ENCODE results near the gene EFHD2.
"Not testable (repeated sequence)": the region's sequence is repeated elsewhere in the genome, so short reads cannot be mapped to it uniquely, and the experiment has no call there.

Gene EFHD2

GRCh38 chr1:15449567-15449966 is 39.9 kb downstream of the EFHD2 start:
- Histone ChIP-seq H3K4me3 (ENCODE audit: low read depth in 1 of 5, low read length in 5 of 5) (no peak overlapping the region), H3K9me3 (ENCODE audit: control insufficient read depth in 5 of 5, low read length in 5 of 5) (peaks cover 0 to 8% (median 7%) of the 10 kb centered on the region in 5 donors), H3K27ac (ENCODE audit: low read depth, low read length) (no peak overlapping the region), H3K36me3 (ENCODE audit: control insufficient read depth in 5 of 5, insufficient read depth in 5 of 5, low read length in 5 of 5) (no peaks in the 10 kb centered on the region), H3K9ac (ENCODE audit: low read length in 5 of 5) (no peak overlapping the region), H3K27me3 (ENCODE audit: control insufficient read depth in 5 of 5, insufficient read depth in 4 of 5, low read length in 5 of 5) (peaks cover 0 to 14% (median 7%) of the 10 kb centered on the region in 5 donors), H3K4me1 (ENCODE audit: control insufficient read depth in 5 of 5, insufficient read depth in 5 of 5, low read length in 5 of 5) (no peaks in the 10 kb centered on the region)

DNA sequence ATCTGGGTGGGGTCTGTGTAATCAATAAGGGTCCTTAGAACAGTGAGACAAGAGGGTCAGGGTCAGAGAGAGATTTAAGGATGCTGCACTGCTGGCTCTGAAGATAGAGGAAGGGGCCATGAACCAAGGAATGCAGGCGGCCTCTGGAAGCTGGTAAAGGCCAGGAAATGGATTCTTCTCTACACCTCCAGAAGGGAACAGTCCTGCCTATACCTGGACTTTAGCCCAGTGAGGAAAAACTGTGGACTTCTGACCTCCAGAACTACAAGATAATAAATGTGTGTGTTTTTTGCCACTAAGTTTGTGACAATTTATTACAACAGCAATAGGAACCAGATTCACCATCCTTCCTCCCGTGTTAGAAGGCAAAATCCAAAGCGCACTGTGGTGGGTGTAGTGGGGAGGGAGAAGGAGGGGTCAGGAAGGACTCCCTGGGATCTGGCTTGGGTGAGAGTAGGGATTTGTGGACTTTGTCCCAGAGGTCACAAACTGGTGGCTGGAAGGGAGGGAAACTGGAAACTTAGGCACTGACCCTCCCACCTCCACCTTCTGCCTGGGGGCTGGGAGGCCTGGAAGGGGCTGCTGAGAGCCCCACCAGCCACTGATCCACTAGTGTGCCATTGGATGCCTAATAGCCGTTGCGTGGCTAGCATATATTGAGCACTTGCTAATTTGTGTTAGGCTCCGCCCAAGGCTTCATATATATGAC is 41.5 kb downstream of the EFHD2 start:
- Histone ChIP-seq H3K9me3 (ENCODE audit: control insufficient read depth in 5 of 5, low read length in 5 of 5) (peaks cover 0 to 8% (median 7%) of the 10 kb centered on the region in 5 donors), H3K4me3 (ENCODE audit: low read depth in 1 of 5, low read length in 5 of 5) (no peak overlapping the region), H3K27me3 (ENCODE audit: control insufficient read depth in 5 of 5, insufficient read depth in 4 of 5, low read length in 5 of 5) (peaks cover 0 to 12% (median 7%) of the 10 kb centered on the region in 5 donors), H3K36me3 (ENCODE audit: control insufficient read depth in 5 of 5, insufficient read depth in 5 of 5, low read length in 5 of 5) (no peaks in the 10 kb centered on the region), H3K4me1 (ENCODE audit: control insufficient read depth in 5 of 5, insufficient read depth in 5 of 5, low read length in 5 of 5) (no peaks in the 10 kb centered on the region), H3K27ac (ENCODE audit: low read depth, low read length) (no peak overlapping the region), H3K9ac (ENCODE audit: low read length in 5 of 5) (no peak overlapping the region)

- Histone ChIP-seq H3K4me1 (ENCODE audit: control insufficient read depth in 5 of 5, insufficient read depth in 5 of 5, low read length in 5 of 5) (no peaks in the 10 kb centered on the region), H3K27me3 (ENCODE audit: control insufficient read depth in 5 of 5, insufficient read depth in 4 of 5, low read length in 5 of 5) (peaks cover 0 to 6% (median 3%) of the 10 kb centered on the region in 5 donors), H3K27ac (ENCODE audit: low read depth, low read length) (no peak overlapping the region), H3K9ac (ENCODE audit: low read length in 5 of 5) (no peak overlapping the region), H3K9me3 (ENCODE audit: control insufficient read depth in 5 of 5, low read length in 5 of 5) (peaks cover 0 to 8% (median 7%) of the 10 kb centered on the region in 5 donors), H3K36me3 (ENCODE audit: control insufficient read depth in 5 of 5, insufficient read depth in 5 of 5, low read length in 5 of 5) (no peaks in the 10 kb centered on the region), H3K4me3 (ENCODE audit: low read depth in 1 of 5, low read length in 5 of 5) (no peak overlapping the region)
Measured at GRCh38 chr1:15452216-15452615, 42.5 kb downstream of the EFHD2 start.

- H3K27me3 ChIP-seq (ENCODE audit: control insufficient read depth in 5 of 5, insufficient read depth in 4 of 5, low read length in 5 of 5) = no peaks in the 10 kb centered on the region
- H3K9ac ChIP-seq (ENCODE audit: low read length in 5 of 5) = no peak overlapping the region
- no peak overlapping the region for H3K27ac ChIP-seq (ENCODE audit: low read depth, low read length)
- no peaks in the 10 kb centered on the region for H3K4me1 ChIP-seq (ENCODE audit: control insufficient read depth in 5 of 5, insufficient read depth in 5 of 5, low read length in 5 of 5)
- peaks cover 0 to 8% (median 7%) of the 10 kb centered on the region in 5 donors for H3K9me3 ChIP-seq (ENCODE audit: control insufficient read depth in 5 of 5, low read length in 5 of 5)
- no peak overlapping the region for H3K4me3 ChIP-seq (ENCODE audit: low read depth in 1 of 5, low read length in 5 of 5)
- no peaks in the 10 kb centered on the region for H3K36me3 ChIP-seq (ENCODE audit: control insufficient read depth in 5 of 5, insufficient read depth in 5 of 5, low read length in 5 of 5)
Measured at GRCh38 chr1:15452866-15453571, 43.3 kb downstream of the EFHD2 start.

GRCh38 chr1:15453734-15454133 is 44.0 kb downstream of the EFHD2 start:
- H3K9ac ChIP-seq (ENCODE audit: low read length in 5 of 5) = no peak overlapping the region
- peaks cover 0 to 8% (median 7%) of the 10 kb centered on the region in 5 donors for H3K9me3 ChIP-seq (ENCODE audit: control insufficient read depth in 5 of 5, low read length in 5 of 5)
- no peaks in the 10 kb centered on the region for H3K27me3 ChIP-seq (ENCODE audit: control insufficient read depth in 5 of 5, insufficient read depth in 4 of 5, low read length in 5 of 5)
- no peaks in the 10 kb centered on the region for H3K36me3 ChIP-seq (ENCODE audit: control insufficient read depth in 5 of 5, insufficient read depth in 5 of 5, low read length in 5 of 5)
- H3K4me1 ChIP-seq (ENCODE audit: control insufficient read depth in 5 of 5, insufficient read depth in 5 of 5, low read length in 5 of 5) = no peaks in the 10 kb centered on the region
- H3K4me3 ChIP-seq (ENCODE audit: low read depth in 1 of 5, low read length in 5 of 5) = no peak overlapping the region
- no peak overlapping the region for H3K27ac ChIP-seq (ENCODE audit: low read depth, low read length)

GRCh38 chr1:15454256-15454655 is 44.6 kb downstream of the EFHD2 start:
- H3K9ac ChIP-seq (ENCODE audit: low read length in 5 of 5) = no peak overlapping the region
- no peak overlapping the region for H3K4me3 ChIP-seq (ENCODE audit: low read depth in 1 of 5, low read length in 5 of 5)
- peaks cover 0 to 8% (median 7%) of the 10 kb centered on the region in 5 donors for H3K9me3 ChIP-seq (ENCODE audit: control insufficient read depth in 5 of 5, low read length in 5 of 5)
- no peaks in the 10 kb centered on the region for H3K4me1 ChIP-seq (ENCODE audit: control insufficient read depth in 5 of 5, insufficient read depth in 5 of 5, low read length in 5 of 5)
- H3K36me3 ChIP-seq (ENCODE audit: control insufficient read depth in 5 of 5, insufficient read depth in 5 of 5, low read length in 5 of 5) = no peaks in the 10 kb centered on the region
- no peaks in the 10 kb centered on the region for H3K27me3 ChIP-seq (ENCODE audit: control insufficient read depth in 5 of 5, insufficient read depth in 4 of 5, low read length in 5 of 5)
- H3K27ac ChIP-seq (ENCODE audit: low read depth, low read length) = no peak overlapping the region

GRCh38 chr1:15455522-15455921 is 45.8 kb downstream of the EFHD2 start:
- no peak overlapping the region for H3K27ac ChIP-seq (ENCODE audit: low read depth, low read length)
- H3K4me1 ChIP-seq (ENCODE audit: control insufficient read depth in 5 of 5, insufficient read depth in 5 of 5, low read length in 5 of 5) = no peaks in the 10 kb centered on the region
- no peaks in the 10 kb centered on the region for H3K27me3 ChIP-seq (ENCODE audit: control insufficient read depth in 5 of 5, insufficient read depth in 4 of 5, low read length in 5 of 5)
- H3K4me3 ChIP-seq (ENCODE audit: low read depth in 1 of 5, low read length in 5 of 5) = no peak overlapping the region
- no peaks in the 10 kb centered on the region for H3K36me3 ChIP-seq (ENCODE audit: control insufficient read depth in 5 of 5, insufficient read depth in 5 of 5, low read length in 5 of 5)
- no peak overlapping the region for H3K9ac ChIP-seq (ENCODE audit: low read length in 5 of 5)
- peaks cover 0 to 8% (median 7%) of the 10 kb centered on the region in 5 donors for H3K9me3 ChIP-seq (ENCODE audit: control insufficient read depth in 5 of 5, low read length in 5 of 5)

- Histone ChIP-seq H3K36me3 (ENCODE audit: control insufficient read depth in 5 of 5, insufficient read depth in 5 of 5, low read length in 5 of 5) (no peaks in the 10 kb centered on the region), H3K9me3 (ENCODE audit: control insufficient read depth in 5 of 5, low read length in 5 of 5) (peaks cover 0 to 7% (median 2%) of the 10 kb centered on the region in 5 donors), H3K27me3 (ENCODE audit: control insufficient read depth in 5 of 5, insufficient read depth in 4 of 5, low read length in 5 of 5) (no peaks in the 10 kb centered on the region), H3K4me1 (ENCODE audit: control insufficient read depth in 5 of 5, insufficient read depth in 5 of 5, low read length in 5 of 5) (no peaks in the 10 kb centered on the region), H3K4me3 (ENCODE audit: low read depth in 1 of 5, low read length in 5 of 5) (no peak within 1 kb of the TSS), H3K9ac (ENCODE audit: low read length in 5 of 5) (no peak within 1 kb of the TSS), H3K27ac (ENCODE audit: low read depth, low read length) (no peak within 1 kb of the TSS)
Measured at GRCh38 chr1:15456313-15456954, 46.7 kb downstream of the EFHD2 start, which contains the start of gene CELA2A. TSS of gene CELA2A (plus strand) at chr1:15456732. CDS start at chr1:15456754, 22 bp downstream.

- no peak overlapping the region for H3K4me3 ChIP-seq (ENCODE audit: low read depth in 1 of 5, low read length in 5 of 5)
- H3K27ac ChIP-seq (ENCODE audit: low read depth, low read length) = no peak overlapping the region
- H3K27me3 ChIP-seq (ENCODE audit: control insufficient read depth in 5 of 5, insufficient read depth in 4 of 5, low read length in 5 of 5) = no peaks in the 10 kb centered on the region
- no peak overlapping the region for H3K9ac ChIP-seq (ENCODE audit: low read length in 5 of 5)
- no peaks in the 10 kb centered on the region for H3K4me1 ChIP-seq (ENCODE audit: control insufficient read depth in 5 of 5, insufficient read depth in 5 of 5, low read length in 5 of 5)
- no peaks in the 10 kb centered on the region for H3K9me3 ChIP-seq (ENCODE audit: control insufficient read depth in 5 of 5, low read length in 5 of 5)
- no peaks in the 10 kb centered on the region for H3K36me3 ChIP-seq (ENCODE audit: control insufficient read depth in 5 of 5, insufficient read depth in 5 of 5, low read length in 5 of 5)
Measured at GRCh38 chr1:15457585-15457984, 47.9 kb downstream of the EFHD2 start.

- H3K9ac ChIP-seq (ENCODE audit: low read length in 5 of 5); H3K27me3 ChIP-seq (ENCODE audit: control insufficient read depth in 5 of 5, insufficient read depth in 4 of 5, low read length in 5 of 5); H3K4me1 ChIP-seq (ENCODE audit: control insufficient read depth in 5 of 5, insufficient read depth in 5 of 5, low read length in 5 of 5); H3K4me3 ChIP-seq (ENCODE audit: low read depth in 1 of 5, low read length in 5 of 5); H3K27ac ChIP-seq (ENCODE audit: low read depth, low read length); H3K36me3 ChIP-seq (ENCODE audit: control insufficient read depth in 5 of 5, insufficient read depth in 5 of 5, low read length in 5 of 5); H3K9me3 ChIP-seq (ENCODE audit: control insufficient read depth in 5 of 5, low read length in 5 of 5): not testable (repeated sequence)
Measured at GRCh38 chr1:15458388-15458787, 48.7 kb downstream of the EFHD2 start.
